Parathyroid adenoma (tissue), 2 donors: ENCODE data around the gene AFF3.

Experiments used
- H2AFZ ChIP-seq: fragments of 300-600 bp; sonication (generic); one replicate; pipeline ENCODE4 v1.7.0; 2017; ENCODE audit warnings: antibody characterized with exemption, mild to moderate bottlenecking
- H3K27ac ChIP-seq: fragments of 300-600 bp; sonication (generic); one replicate; pipeline ENCODE4 v1.7.0; 2017
- H3K27me3 ChIP-seq: fragments of 300-600 bp; sonication (generic); one replicate; pipeline ENCODE4 v1.7.0; 2017; ENCODE audit warnings: low read length; ENCODE audit not compliant: control insufficient read depth, insufficient read depth
- H3K36me3 ChIP-seq: fragments of 300-600 bp; sonication (generic); one replicate; pipeline ENCODE4 v1.7.0; 2017; ENCODE audit warnings: low read length; ENCODE audit not compliant: control insufficient read depth, insufficient read depth
- H3K4me1 ChIP-seq: fragments of 300-600 bp; sonication (generic); one replicate; pipeline ENCODE4 v1.7.0; 2017; ENCODE audit warnings: control low read depth
- H3K4me2 ChIP-seq: fragments of 300-600 bp; sonication (generic); one replicate; pipeline ENCODE4 v1.7.0; 2017; ENCODE audit warnings: low read length
- H3K4me3 ChIP-seq: fragments of 300-600 bp; sonication (generic); one replicate; pipeline ENCODE4 v1.7.0; 2017; ENCODE audit warnings: low read depth, low read length
- H3K79me2 ChIP-seq: fragments of 300-600 bp; sonication (generic); one replicate; pipeline ENCODE4 v1.7.0; 2017; ENCODE audit warnings: control low read depth
- H3K9ac ChIP-seq: fragments of 300-600 bp; sonication (generic); one replicate; pipeline ENCODE4 v1.7.0; 2017; ENCODE audit warnings: mild to moderate bottlenecking
- H3K9me3 ChIP-seq: fragments of 300-600 bp; sonication (generic); one replicate; pipeline ENCODE4 v1.7.0; 2017; ENCODE audit warnings: low read length; ENCODE audit not compliant: control insufficient read depth
- CTCF ChIP-seq: fragments of 300-600 bp; sonication (generic); IDR thresholded peaks from one replicate; pipeline ENCODE4 v1.7.0; 2017; ENCODE audit warnings: antibody characterized with exemption, mild to moderate bottlenecking
- donor health status: primary hyperparathyroidism.

The AFF3 gene

GRCh38 chr2:100185105-100185504 lies 42.7 kb upstream of the AFF3 start:
- no peaks in the 10 kb centered on the region for H3K9me3 ChIP-seq
- no peak overlapping the region for H3K27ac ChIP-seq
- H3K79me2 ChIP-seq = no peaks in the 10 kb centered on the region
- no peak overlapping the region for H2AFZ ChIP-seq
- H3K4me1 ChIP-seq = no peaks in the 10 kb centered on the region
- H3K9ac ChIP-seq = no peak overlapping the region
- no peaks in the 10 kb centered on the region for H3K27me3 ChIP-seq
- TF ChIP-seq CTCF = no peak
- H3K4me2 ChIP-seq = no peak overlapping the region
- no peaks in the 10 kb centered on the region for H3K36me3 ChIP-seq
- no peak overlapping the region for H3K4me3 ChIP-seq

GRCh38 chr2:100184055-100184737 lies 41.8 kb upstream of the AFF3 start:
- Histone ChIP-seq H3K27me3 (no peaks in the 10 kb centered on the region), H2AFZ (no peak overlapping the region), H3K4me2 (no peak overlapping the region), H3K4me3 (no peak overlapping the region), H3K4me1 (no peaks in the 10 kb centered on the region), H3K9me3 (no peaks in the 10 kb centered on the region), H3K27ac (no peak overlapping the region), H3K9ac (no peak overlapping the region), H3K36me3 (no peaks in the 10 kb centered on the region), H3K79me2 (no peaks in the 10 kb centered on the region)
- TF ChIP-seq CTCF = no peak

GRCh38 chr2:100182494-100183361 lies 40.3 kb upstream of the AFF3 start:
- no peaks in the 10 kb centered on the region for H3K27me3 ChIP-seq
- H3K4me2 ChIP-seq = no peak overlapping the region
- no peak for TF ChIP-seq CTCF
- H3K9ac ChIP-seq = no peak overlapping the region
- H3K9me3 ChIP-seq = no peaks in the 10 kb centered on the region
- no peaks in the 10 kb centered on the region for H3K79me2 ChIP-seq
- no peak overlapping the region for H2AFZ ChIP-seq
- no peaks in the 10 kb centered on the region for H3K36me3 ChIP-seq
- no peaks in the 10 kb centered on the region for H3K4me1 ChIP-seq
- H3K27ac ChIP-seq = no peak overlapping the region
- no peak overlapping the region for H3K4me3 ChIP-seq

GRCh38 chr2:100180503-100180902 lies 38.1 kb upstream of the AFF3 start:
- Histone ChIP-seq H3K27me3 (no peaks in the 10 kb centered on the region), H3K4me2 (no peak overlapping the region), H2AFZ (no peak overlapping the region), H3K9ac (no peak overlapping the region), H3K36me3 (no peaks in the 10 kb centered on the region), H3K79me2 (no peaks in the 10 kb centered on the region), H3K27ac (no peak overlapping the region), H3K4me1 (no peaks in the 10 kb centered on the region), H3K9me3 (no peaks in the 10 kb centered on the region), H3K4me3 (no peak overlapping the region)
- TF ChIP-seq CTCF = no peak
